GM06990 (cell line): ENCODE data around the gene SCART1.
"Not testable (repeated sequence)": the region's sequence is repeated elsewhere in the genome, so short reads cannot be mapped to it uniquely, and the experiment has no call there.

Experiments
- DNase-seq: peaks from one replicate; pipeline ENCODE4 v3.0.0-alpha.2; 2011; ENCODE audit not compliant: insufficient read length; ENCODE audit errors: extremely low read depth
- H3K27me3 ChIP-seq: replicated peaks from 2 replicates; pipeline ENCODE4 v1.6.0; 2011; ENCODE audit warnings: low read length; ENCODE audit not compliant: control insufficient read depth, insufficient read depth
- H3K36me3 ChIP-seq: 2 replicates; pipeline ENCODE4 v1.5.1; 2011; ENCODE audit warnings: low read length; ENCODE audit not compliant: control insufficient read depth, insufficient read depth
- H3K4me3 ChIP-seq: replicated peaks from 2 replicates; pipeline ENCODE4 v1.5.1; 2011; ENCODE audit warnings: low read depth, mild to moderate bottlenecking, control low read depth, low read length
- TF ChIP-seq, protein P1 (sequence below): IDR thresholded peaks from 2 replicates; pipeline ENCODE4 v1.5.1; 2011; ENCODE audit warnings: low read length, control low read depth, mild to moderate bottlenecking, inconsistent platforms; ENCODE audit not compliant: insufficient read depth, poor library complexity, severe bottlenecking

SCART1 gene

DNA sequence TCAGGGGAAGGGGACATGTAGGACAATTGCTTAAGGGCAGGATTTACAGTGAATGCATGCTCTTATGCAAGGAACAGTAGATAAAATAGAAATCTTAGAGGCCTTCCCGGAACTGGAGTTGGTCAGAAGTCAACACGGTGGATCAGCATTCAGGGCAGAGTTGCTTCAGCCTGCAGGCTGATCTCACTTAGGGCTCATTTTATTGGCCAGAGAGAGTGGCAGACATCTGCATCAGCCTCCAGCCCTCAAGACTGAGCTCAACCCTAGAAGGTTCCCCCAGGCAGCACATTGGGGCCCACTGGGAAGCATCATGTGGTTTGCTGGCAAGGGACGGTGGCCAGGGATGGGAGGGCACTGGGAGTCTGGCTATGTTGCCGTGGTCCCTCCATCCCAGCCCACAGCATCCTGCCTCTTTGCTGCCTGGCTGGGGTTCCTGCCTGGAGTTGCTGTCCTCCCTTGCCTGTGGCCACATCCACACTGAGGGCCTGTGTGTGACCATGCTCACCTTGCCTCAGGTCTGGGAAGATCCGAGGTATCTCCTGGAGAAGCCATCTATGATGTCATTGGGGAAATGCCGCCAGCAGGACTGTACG, 13.0 kb downstream of the SCART1 start:
- TF ChIP-seq, protein P1, sequence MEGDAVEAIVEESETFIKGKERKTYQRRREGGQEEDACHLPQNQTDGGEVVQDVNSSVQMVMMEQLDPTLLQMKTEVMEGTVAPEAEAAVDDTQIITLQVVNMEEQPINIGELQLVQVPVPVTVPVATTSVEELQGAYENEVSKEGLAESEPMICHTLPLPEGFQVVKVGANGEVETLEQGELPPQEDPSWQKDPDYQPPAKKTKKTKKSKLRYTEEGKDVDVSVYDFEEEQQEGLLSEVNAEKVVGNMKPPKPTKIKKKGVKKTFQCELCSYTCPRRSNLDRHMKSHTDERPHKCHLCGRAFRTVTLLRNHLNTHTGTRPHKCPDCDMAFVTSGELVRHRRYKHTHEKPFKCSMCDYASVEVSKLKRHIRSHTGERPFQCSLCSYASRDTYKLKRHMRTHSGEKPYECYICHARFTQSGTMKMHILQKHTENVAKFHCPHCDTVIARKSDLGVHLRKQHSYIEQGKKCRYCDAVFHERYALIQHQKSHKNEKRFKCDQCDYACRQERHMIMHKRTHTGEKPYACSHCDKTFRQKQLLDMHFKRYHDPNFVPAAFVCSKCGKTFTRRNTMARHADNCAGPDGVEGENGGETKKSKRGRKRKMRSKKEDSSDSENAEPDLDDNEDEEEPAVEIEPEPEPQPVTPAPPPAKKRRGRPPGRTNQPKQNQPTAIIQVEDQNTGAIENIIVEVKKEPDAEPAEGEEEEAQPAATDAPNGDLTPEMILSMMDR: no peak
- Histone ChIP-seq H3K36me3 (no peaks in the 10 kb centered on the region), H3K27me3 (no peaks in the 10 kb centered on the region), H3K4me3 (no peak overlapping the region)
- no peak for DNase-seq

DNA sequence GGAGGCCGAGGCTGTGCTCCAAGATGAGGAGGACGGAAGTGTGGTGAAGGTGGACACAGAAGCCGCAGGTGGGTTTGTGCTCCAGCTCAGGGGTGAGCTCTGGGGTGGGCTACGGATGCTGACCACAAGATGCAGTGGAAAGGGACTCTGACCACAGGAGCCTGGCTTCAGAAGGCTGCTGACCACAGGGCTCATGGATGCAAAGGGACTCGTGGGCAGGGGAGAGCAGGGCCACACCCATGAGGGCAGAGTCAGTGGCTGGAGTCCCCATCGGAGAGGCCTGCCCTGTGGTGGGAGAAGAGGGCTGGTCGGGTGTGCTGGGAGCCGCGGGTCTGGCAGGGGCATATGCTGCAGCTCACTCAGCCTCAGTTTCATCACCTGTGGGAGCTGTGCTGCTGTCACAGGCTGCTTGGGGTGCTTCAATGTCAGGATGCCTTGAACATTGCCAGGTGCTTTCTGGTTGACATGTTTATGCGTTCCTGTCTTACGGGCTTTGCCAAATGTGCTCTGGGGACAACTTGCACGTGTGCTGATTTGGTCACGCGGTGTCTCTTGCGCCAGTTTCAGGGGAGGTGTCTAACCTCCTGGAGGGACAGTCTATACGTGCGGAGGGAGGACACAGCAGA, 13.7 kb downstream of the SCART1 start:
- H3K27me3 ChIP-seq: no peaks in the 10 kb centered on the region
- DNase-seq: no peak
- H3K36me3 ChIP-seq: no peaks in the 10 kb centered on the region
- TF ChIP-seq, protein P1: no peak
- H3K4me3 ChIP-seq: no peak overlapping the region

DNA sequence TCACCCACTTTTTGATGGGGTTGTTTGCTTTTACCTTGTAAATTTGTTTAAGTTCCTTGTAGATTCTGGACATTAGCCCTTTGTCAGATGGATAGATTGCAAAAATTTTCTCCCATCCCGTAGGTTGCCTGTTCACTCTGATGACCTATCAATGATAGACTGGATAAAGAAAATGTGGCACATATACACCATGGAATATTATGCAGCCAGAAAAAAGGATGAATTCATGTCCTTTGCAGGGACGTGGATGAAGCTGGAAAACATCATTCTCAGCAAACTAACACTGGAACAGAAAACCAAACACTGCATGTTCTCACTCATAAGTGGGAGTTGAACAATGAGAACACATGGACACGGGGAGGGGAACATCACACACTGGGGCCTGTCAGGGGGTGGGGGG, 15.5 kb downstream of the SCART1 start:
- not testable (repeated sequence) for H3K27me3 ChIP-seq, H3K4me3 ChIP-seq, H3K36me3 ChIP-seq, DNase-seq

DNA sequence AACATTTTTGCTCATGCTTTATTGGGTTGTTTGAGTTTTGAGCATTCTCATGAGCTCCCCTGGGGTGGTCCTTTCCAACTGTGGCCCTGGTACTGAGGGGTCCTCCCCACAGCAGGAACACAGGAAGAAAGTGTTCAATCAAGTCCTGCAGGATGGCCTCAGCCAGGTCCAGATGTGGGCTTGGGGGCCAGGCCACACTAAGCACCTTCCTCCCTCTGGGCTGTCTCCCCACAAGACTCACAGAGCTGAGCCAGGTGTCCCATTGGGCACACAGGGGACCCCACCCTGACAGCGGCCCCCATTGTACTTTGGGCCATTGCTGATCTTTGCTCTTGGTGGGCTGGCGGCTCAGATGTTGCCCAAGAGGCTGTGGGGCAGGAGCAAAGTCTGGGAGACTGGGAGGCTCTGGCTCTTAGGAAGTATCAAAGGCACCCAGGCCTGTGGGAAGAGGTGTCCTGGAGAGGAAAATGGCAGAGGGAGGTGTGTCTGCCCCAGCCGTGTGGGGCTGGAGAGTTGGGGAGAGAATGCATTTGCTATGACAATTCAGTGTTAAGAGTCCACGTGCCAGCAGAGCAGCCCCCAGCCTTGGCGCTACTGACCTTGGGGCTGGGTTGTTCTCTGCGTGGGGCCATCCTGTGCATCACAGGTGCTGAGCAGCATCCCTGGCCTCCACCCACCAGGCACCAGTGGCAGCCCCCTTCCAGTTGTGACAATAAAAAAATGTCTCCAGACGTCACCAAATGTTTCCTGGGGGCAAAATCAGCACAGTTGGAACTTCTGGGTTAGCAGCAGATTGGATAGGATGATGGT, 17.8 kb downstream of the SCART1 start:
- Histone ChIP-seq H3K27me3 (no peaks in the 10 kb centered on the region), H3K4me3 (no peak overlapping the region), H3K36me3 (no peaks in the 10 kb centered on the region)
- no peak for DNase-seq
- TF ChIP-seq, protein P1: no peak

DNA sequence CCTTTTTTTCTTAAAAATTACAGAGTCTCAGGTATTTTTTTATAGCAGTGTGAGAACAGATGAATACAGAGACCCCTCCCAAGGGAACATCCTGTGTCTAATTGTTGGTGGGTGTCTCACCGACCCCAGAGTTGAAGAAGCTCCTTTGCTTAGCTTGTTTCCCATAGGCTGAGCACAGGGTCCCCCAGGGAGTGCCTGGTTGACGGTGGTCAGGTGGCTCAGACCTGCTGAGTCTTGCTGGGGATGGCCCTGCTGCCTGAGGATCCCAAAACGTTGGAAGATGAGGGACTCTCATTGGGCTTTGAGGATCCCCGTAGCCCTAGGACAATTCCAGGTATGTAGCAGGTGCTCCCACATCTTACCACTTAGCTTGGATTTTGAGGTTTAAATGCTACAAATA, 19.5 kb downstream of the SCART1 start:
- no peak for DNase-seq
- TF ChIP-seq, protein P1: no peak
- no peaks in the 10 kb centered on the region for H3K36me3 ChIP-seq
- H3K4me3 ChIP-seq: no peak overlapping the region
- H3K27me3 ChIP-seq: no peaks in the 10 kb centered on the region

DNA sequence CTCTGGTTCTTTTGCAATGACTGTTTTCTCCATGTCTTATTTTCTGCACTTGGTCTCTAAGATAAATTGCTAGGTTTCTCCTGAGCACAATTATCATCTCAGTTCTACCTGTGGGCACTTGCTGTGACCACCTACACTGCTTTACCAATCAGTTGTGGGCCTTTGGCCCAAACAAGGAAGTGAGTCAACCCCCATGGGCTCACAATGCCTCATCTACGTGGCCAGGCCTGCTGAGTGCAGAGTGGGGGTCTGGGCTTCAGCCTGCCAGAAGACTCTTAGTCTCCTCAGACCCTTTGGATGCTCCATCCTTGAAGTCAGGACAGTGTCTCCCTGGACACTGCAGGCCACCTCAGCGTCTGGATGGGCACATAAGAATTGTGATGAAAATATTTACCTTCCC, 20.3 kb downstream of the SCART1 start:
- H3K4me3 ChIP-seq: no peak overlapping the region
- TF ChIP-seq, protein P1: no peak
- DNase-seq: no peak
- no peaks in the 10 kb centered on the region for H3K27me3 ChIP-seq
- H3K36me3 ChIP-seq: no peaks in the 10 kb centered on the region
